Fibroblast of lung (primary cell): ENCODE measurements around the gene METAP2. TPM values are rescaled to one million over a fixed set of nuclear protein-coding genes. Genes with fewer than 3 reads are reported as not detected.

ENCODE experiments used
- DNase-seq, 2 donors: peaks; one replicate each; pipeline versions ENCODE4 v3.0.0 to v3.0.0-alpha.2; 2010; ENCODE audit warnings: low read depth in 2 of 2
- H2AFZ ChIP-seq: 2 replicates; pipeline ENCODE4 v1.5.1; 2012; ENCODE audit warnings: low read length, control low read depth, inconsistent platforms
- H3K27ac ChIP-seq: 2 replicates; pipeline ENCODE4 v1.5.1; 2011; ENCODE audit warnings: low read length, control low read depth; ENCODE audit not compliant: insufficient read depth
- H3K27me3 ChIP-seq: 2 replicates; pipeline ENCODE4 v1.5.1; 2011; ENCODE audit warnings: mild to moderate bottlenecking, low read length; ENCODE audit not compliant: control insufficient read depth, insufficient read depth
- H3K36me3 ChIP-seq: 2 replicates; pipeline ENCODE4 v1.5.1; 2011; ENCODE audit warnings: low read length; ENCODE audit not compliant: control insufficient read depth, insufficient read depth
- H3K4me1 ChIP-seq: 2 replicates; pipeline ENCODE4 v1.5.1; 2011; ENCODE audit warnings: low read length; ENCODE audit not compliant: control insufficient read depth, insufficient read depth; ENCODE audit errors: extremely low read depth
- H3K4me2 ChIP-seq: 2 replicates; pipeline ENCODE4 v1.5.1; 2011; ENCODE audit warnings: low read length, control low read depth; ENCODE audit not compliant: insufficient read depth; ENCODE audit errors: extremely low read depth
- H3K4me3 ChIP-seq, 4 experiments: fragments of 200-600 bp in 1 of 4; sonication (generic) in 1 of 4; replicated peaks in 1 of 4; 2 replicates each; pipeline ENCODE4 v1.5.1; 2011 to 2016; ENCODE audit warnings: low read length in 4 of 4, low read depth in 3 of 4, mild to moderate bottlenecking in 3 of 4, control low read depth in 2 of 4, inconsistent platforms in 1 of 4, mixed read lengths in 1 of 4; ENCODE audit not compliant: insufficient read depth in 1 of 4; ENCODE audit errors: control extremely low read depth in 1 of 4
- H3K79me2 ChIP-seq: 2 replicates; pipeline ENCODE4 v1.5.1; 2012; ENCODE audit warnings: mild to moderate bottlenecking, low read length, inconsistent platforms; ENCODE audit not compliant: control insufficient read depth, insufficient read depth
- H3K9ac ChIP-seq: 2 replicates; pipeline ENCODE4 v1.5.1; 2011; ENCODE audit warnings: mild to moderate bottlenecking, low read length, control low read depth; ENCODE audit not compliant: insufficient read depth
- H3K9me3 ChIP-seq: 2 replicates; pipeline ENCODE4 v1.5.1; 2012; ENCODE audit warnings: low read depth, low read length; ENCODE audit not compliant: control insufficient read depth, insufficient read depth
- H4K20me1 ChIP-seq: 2 replicates; pipeline ENCODE4 v1.5.1; 2011; ENCODE audit warnings: low read length; ENCODE audit not compliant: control insufficient read depth, insufficient read depth; ENCODE audit errors: extremely low read depth
- CTCF ChIP-seq, 2 donors: IDR thresholded peaks in 1 of 2; conservative IDR thresholded peaks in 1 of 2; 1 replicate in 1 of 2; 2 replicates in 1 of 2; pipeline ENCODE4 v1.5.1; 2011 to 2012; ENCODE audit warnings: low read length in 2 of 2, control low read depth in 1 of 2, inconsistent platforms in 1 of 2, low read depth in 1 of 2, mild to moderate bottlenecking in 1 of 2
- EZH2 ChIP-seq: IDR thresholded peaks from 2 replicates; pipeline ENCODE4 v1.5.1; 2012; ENCODE audit warnings: low read length, control low read depth, mild to moderate bottlenecking; ENCODE audit errors: missing control alignments
- polyA plus RNA-seq, 2 donors: library from polyadenylated mRNA; depleted of rRNA in 1 of 2; stranded (reverse) in 1 of 2; unstranded in 1 of 2; fragments of >200 nt; gene quantifications; 2 replicates each; pipeline ENCODE4 v1.2.1, GENCODE V29; 2011 to 2012; ENCODE audit warnings: missing spikeins in 1 of 2
- total RNA-seq: library from RNA; depleted of rRNA; stranded (reverse); fragments of >200 nt; gene quantifications from 2 replicates; pipeline ENCODE4 v1.2.1, GENCODE V29; 2014

Gene METAP2
- total and polyA plus RNA-seq, 2 donors (not counting 1 experiment from before 2014, with no cell fraction given), result 78.9 to 113 TPM

DNA sequence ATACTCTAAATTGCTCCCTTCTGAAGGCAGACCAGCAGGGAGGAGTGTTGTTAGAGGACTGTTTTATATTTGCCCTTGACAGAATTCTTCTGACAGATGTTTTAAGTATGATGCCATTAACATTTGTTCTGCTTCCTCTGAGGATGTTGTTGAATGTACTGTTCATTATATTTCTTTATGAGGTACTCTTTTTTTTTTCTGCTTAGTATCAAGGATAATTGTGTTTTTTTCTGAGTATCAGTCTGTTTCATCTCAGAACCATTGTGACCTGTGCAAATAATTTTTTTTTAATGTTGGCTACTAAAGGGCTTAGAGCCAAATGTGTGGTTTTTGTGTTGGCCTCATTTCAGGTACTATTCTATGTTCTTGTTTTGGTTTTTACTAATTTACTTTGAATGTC is 10.6 kb downstream of the METAP2 start:
- H3K4me2 ChIP-seq, result no peak overlapping the region
- no peak overlapping the region for H3K27ac ChIP-seq
- peaks cover 31% of the 10 kb centered on the region for H3K79me2 ChIP-seq
- H3K27me3 ChIP-seq, result no peaks in the 10 kb centered on the region
- DNase-seq, result peak; percentile 12 to 48
- no peak overlapping the region for H2AFZ ChIP-seq
- no peak overlapping the region for H3K9ac ChIP-seq
- no peak overlapping the region for H3K4me3 ChIP-seq
- H3K36me3 ChIP-seq, result no peaks in the 10 kb centered on the region
- H3K4me1 ChIP-seq, result no peaks in the 10 kb centered on the region
- H4K20me1 ChIP-seq, result no peaks in the 10 kb centered on the region
- no peaks in the 10 kb centered on the region for H3K9me3 ChIP-seq
- TF ChIP-seq EZH2, result no peak
- no peak for TF ChIP-seq CTCF (conservative IDR thresholded peaks at IDR 0.05 in 1 of 2, IDR thresholded peaks at IDR 0.05 in 1 of 2; ENCODE audit: low read depth in 1 of 2, low read length in 2 of 2)

DNA sequence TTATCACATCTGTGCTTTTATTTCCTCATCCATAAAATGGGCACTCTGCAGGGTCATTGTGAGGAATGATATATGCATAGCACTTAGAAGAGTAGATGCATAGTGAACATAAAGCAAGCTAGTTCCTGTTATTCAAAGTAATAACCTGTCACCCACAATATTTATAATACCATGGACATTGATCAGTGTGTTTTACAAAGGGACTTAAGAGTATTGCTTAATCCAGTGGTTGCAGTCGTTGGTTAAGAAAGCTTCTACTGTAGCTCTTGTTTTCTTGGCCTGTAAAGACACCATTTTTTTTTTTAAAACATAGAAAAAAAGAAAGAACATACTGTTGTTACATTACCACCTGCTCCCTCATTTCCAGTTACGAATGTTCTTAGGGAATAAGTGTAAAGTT is 13.1 kb downstream of the METAP2 start:
- TF ChIP-seq EZH2, result no peak
- no peak for TF ChIP-seq CTCF (conservative IDR thresholded peaks at IDR 0.05 in 1 of 2, IDR thresholded peaks at IDR 0.05 in 1 of 2; ENCODE audit: low read depth in 1 of 2, low read length in 2 of 2)
- Histone ChIP-seq H3K4me1 (no peaks in the 10 kb centered on the region), H3K27ac (no peak overlapping the region), H3K27me3 (no peaks in the 10 kb centered on the region), H3K4me3 (no peak overlapping the region), H3K9ac (no peak overlapping the region), H2AFZ (no peak overlapping the region), H3K9me3 (no peaks in the 10 kb centered on the region), H3K4me2 (no peak overlapping the region), H4K20me1 (no peaks in the 10 kb centered on the region), H3K79me2 (peaks cover 9% of the 10 kb centered on the region), H3K36me3 (no peaks in the 10 kb centered on the region)
- peak in 1 of 2 donors; percentile 21 for DNase-seq

- Histone ChIP-seq H3K4me1 (no peaks in the 10 kb centered on the region), H3K79me2 (no peaks in the 10 kb centered on the region), H3K4me3 (no peak overlapping the region), H3K27ac (no peak overlapping the region), H4K20me1 (no peaks in the 10 kb centered on the region), H3K27me3 (no peaks in the 10 kb centered on the region), H2AFZ (no peak overlapping the region), H3K9me3 (no peaks in the 10 kb centered on the region), H3K4me2 (no peak overlapping the region), H3K9ac (no peak overlapping the region), H3K36me3 (no peaks in the 10 kb centered on the region)
- DNase-seq, result no peak
- TF ChIP-seq EZH2 (no peak), CTCF (conservative IDR thresholded peaks at IDR 0.05 in 1 of 2, IDR thresholded peaks at IDR 0.05 in 1 of 2; ENCODE audit: low read depth in 1 of 2, low read length in 2 of 2) (no peak)
These were observed 18.5 kb downstream of the METAP2 start for GRCh38 chr12:95492462-95492861.
